HG03558 (cell line): ENCODE results near the gene FOXN3.

Experiments used
- ATAC-seq: cut with Tn5 transposase; IDR thresholded peaks from one replicate; pipeline ENCODE4 v1.9.1; 2021; ENCODE audit warnings: moderate number of reproducible peaks; ENCODE audit not compliant: unreplicated experiment; ENCODE audit errors: extremely low read depth

Gene FOXN3

GRCh38 chr14:89185919-89186855 lies 230.8 kb downstream of the FOXN3 start:
- ATAC-seq, result no peak

- no peak for ATAC-seq
Observed at GRCh38 chr14:89184952-89185351, 232.1 kb downstream of the FOXN3 start.

- ATAC-seq, result no peak
Observed at GRCh38 chr14:89182326-89182725, 234.7 kb downstream of the FOXN3 start.

DNA sequence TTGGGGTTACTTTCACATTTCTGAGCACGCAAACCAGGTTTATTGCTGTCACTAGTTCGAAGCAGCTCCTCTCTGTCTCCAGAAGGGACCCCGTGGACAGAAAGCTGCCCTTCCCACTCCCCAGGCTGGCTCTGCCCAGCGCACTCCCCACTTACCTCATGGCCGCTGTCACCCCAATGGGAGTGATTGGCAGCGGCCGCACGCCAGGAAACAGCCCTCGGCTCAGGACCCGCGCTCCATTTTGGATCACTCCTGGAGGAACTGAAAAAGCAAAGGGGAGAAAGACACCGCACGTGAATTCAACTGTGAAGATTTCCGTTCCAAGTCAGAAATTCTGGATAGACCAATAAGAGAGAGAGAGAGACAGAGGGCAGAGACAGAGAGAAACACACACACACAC lies 236.5 kb downstream of the FOXN3 start:
- no peak for ATAC-seq

DNA sequence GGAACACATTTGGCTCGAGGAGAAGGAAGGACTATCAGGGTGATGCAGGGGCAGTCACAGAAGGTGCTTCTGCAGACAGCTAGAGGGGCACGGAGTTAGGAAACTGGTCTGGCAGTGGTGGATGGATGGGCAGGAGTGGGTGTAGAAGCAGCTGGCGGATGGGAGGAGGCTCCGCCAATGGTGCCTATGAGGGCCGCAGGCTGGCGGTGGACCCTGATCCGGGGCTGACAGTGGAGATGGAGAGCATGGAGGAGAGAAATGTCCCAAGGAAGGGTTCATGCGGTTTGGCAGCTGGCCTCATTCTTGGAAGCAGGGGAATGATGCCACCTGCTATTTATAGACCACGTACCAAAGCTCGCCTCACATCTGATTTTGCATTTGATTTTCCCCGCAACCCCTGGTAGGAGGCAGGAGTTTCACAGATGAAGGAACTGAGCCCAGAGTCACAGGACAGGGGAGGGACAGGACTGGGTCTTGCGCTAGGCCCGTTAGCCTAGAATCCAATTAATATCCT lies 237.1 kb downstream of the FOXN3 start:
- ATAC-seq, result no peak

DNA sequence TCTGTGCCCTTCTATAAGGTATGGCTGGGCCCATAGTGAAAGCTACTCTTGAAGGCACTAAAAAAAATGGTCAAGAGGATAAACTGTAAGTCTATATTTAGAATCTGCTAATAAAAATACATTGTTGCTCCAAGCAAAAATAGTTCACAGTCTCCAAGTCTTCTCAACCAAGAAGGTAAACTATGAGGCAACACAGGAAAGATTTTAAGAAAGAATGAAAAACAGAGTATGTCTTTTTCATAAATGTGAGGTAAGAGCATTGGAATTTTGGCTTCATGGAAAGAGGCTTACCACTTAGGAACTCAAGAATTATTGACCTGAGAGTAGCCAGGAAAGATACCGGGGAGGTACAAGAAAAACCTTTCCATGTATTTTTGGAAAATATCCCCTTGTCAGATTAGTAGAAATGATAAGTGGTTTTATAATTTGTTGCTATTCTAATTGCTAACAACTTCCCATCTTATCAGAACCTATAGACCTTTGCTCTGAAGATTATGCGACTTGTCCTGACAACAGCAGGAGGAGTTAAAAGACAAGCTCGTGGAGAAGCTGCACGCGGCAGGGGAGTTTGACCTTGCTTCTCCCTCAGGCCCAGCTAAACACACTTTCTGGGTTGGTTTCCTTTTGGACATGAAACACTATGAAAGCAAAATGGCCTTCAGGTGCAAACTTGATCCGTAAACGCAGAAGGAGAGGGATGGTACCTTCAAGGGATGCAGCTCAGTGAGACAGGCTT lies 238.1 kb downstream of the FOXN3 start:
- no peak for ATAC-seq

DNA sequence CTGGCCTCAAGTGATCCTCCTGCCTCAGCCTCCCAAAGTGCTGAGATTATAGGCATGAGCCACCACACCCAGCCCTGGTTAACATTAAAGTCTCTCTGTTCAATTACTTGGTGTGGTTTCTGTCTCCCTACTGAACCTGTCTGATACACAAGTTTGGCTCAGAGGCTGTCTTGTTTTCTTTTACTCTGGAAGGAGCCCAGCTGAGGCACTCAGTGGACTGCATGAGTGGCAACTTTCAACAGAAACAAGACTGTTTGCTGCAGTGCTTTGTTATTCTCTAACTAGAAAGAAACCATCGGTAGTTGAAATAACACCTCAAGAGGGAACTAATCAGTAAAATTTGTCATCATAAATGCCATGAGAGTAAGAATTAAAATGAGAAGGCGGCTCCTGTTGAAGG lies 238.7 kb downstream of the FOXN3 start:
- no peak for ATAC-seq

DNA sequence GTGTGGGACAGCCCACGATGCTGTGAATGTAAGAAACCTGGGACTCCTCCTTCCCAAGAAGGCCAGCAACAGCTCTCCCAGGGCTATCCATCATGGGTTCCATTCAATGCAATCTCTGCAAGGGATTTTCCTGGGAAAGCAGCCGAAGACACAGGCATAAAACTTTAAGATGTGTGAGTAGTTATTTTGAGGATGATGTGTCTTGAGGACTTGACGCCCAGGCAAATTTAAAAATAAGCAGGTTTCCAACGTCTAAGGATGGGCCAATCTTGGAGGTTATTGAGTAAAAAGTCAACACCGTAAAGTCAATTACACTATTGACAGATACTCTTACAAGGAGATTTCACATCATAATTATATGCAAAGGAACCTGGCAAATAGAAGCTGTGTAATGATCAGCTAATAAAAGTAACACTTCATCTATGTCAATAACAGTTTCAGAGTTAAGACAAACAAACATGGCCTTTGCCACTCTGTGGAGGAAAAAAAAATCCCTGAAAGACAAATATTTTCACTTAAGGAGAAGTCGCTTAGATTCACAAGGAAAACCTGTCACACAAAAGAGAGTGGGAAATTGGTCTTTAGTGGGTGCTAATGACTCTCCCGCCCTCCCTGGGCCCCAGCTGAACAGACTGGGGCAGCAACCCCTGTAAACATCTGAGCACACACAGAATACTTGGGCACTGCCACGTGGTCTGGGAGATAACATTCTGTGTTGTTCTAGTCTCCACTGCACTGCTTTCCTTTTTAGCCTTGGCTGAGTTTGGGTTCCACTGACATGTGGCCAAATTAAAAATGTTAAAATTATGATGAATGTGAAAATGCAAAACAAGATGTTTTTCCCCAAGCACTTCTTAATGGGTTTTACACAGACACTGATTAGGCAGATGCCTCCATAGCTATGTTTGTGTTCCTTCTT lies 240.9 kb downstream of the FOXN3 start:
- ATAC-seq, result no peak

DNA sequence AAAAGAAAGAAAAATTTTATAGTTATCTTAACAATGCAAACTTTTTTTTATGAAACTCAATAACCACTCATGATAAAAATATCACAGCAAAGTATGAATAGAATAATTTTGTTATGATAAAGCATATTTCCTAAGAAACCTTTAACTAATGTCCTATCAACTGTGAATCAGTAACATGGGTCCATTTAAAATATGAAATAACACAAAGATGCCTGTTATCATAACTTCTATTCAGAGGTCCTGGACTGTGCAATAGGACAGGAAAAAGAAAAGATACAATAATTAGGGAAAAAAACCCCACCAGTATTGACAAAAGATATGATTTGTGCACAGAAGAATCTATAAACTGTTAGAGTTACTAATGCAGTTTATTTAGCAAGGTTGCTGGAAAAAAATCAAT lies 245.4 kb downstream of the FOXN3 start:
- ATAC-seq, result no peak

GRCh38 chr14:89171168-89171567 lies 245.9 kb downstream of the FOXN3 start:
- ATAC-seq, result no peak

DNA sequence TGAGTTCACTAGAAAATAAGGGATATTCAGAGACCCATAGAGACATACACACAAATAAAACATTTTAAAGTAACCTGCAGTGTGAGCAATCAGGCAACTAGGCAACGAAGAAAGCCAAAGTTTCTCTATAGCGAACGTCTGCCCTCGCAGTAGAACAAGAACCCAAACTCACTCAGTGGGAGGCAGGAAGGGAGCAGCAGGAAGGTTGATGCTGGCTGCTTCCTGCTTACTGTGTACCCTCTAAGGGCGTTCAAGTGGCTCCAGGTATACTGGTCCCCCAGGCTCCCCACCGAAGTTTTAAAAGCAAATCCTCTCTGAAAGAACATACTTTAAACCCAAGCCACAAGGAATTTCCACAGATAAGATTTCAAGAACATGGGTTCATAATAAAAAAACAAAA lies 249.3 kb downstream of the FOXN3 start:
- ATAC-seq, result no peak

DNA sequence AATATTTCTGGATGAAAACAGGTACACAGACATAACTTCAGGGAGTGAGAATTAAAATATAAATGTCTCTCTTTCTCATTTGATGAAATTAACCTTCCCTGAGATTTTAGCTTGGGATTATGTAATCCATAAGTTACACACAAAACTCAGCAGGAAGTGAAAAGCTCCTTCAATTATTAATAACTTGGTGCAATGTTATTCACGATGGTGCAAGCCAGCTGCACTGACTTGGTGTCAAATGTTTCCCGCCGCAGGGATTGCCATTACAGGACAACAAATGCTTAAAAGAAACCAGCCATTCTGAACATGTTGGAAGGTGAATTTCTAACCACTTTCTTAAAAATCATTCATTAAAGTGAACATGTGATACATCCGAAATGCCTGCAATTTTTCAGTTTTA lies 250.4 kb downstream of the FOXN3 start:
- no peak for ATAC-seq

GRCh38 chr14:89165189-89166181 lies 251.5 kb downstream of the FOXN3 start:
- peak; percentile 33 for ATAC-seq

- ATAC-seq, result peak; percentile 25
Observed at GRCh38 chr14:89164168-89165073, 252.6 kb downstream of the FOXN3 start.

GRCh38 chr14:89163031-89163636 lies 253.9 kb downstream of the FOXN3 start:
- no peak for ATAC-seq

GRCh38 chr14:89162586-89162985 lies 254.4 kb downstream of the FOXN3 start:
- no peak for ATAC-seq

DNA sequence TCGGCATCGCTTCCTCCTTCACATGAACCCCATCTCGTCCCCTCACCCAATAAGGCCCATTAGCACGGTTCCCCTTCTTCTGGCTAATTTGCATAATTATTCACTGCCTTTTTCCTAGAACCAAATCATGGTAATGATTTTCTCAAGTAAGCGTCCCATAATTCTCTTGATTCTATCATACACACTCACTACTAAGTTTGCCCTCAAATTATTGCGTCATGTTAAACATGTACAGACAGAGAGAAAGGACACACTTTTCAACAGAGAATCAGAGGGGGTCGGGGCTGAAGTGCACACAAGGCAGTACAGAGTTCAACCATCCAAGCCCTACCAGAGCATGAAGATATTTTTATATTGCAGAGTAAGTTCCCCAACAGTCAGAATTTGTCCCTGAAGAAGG lies 256.6 kb downstream of the FOXN3 start:
- ATAC-seq, result no peak

- no peak for ATAC-seq
Observed at GRCh38 chr14:89158701-89159100, 258.3 kb downstream of the FOXN3 start.
